Esophagus squamous epithelium (tissue), 4 donors: ENCODE measurements around the gene PIP4P1.

ENCODE experiments used
- CTCF ChIP-seq, 6 experiments: fragments of 450-650 bp in 4 of 6; fragments of 200-600 bp in 2 of 6; sonication (generic) in 2 of 6; IDR thresholded peaks; one replicate each; pipeline ENCODE4 v1.5.1; 2016 to 2019; ENCODE audit warnings: antibody characterized with exemption in 6 of 6, mild to moderate bottlenecking in 4 of 6, moderate library complexity in 4 of 6
- POLR2A ChIP-seq, 4 donors: fragments of 450-650 bp; IDR thresholded peaks; one replicate each; pipeline ENCODE4 v1.6.1; 2017; ENCODE audit warnings: antibody characterized with exemption in 4 of 4, mild to moderate bottlenecking in 4 of 4, moderate library complexity in 3 of 4

DNA sequence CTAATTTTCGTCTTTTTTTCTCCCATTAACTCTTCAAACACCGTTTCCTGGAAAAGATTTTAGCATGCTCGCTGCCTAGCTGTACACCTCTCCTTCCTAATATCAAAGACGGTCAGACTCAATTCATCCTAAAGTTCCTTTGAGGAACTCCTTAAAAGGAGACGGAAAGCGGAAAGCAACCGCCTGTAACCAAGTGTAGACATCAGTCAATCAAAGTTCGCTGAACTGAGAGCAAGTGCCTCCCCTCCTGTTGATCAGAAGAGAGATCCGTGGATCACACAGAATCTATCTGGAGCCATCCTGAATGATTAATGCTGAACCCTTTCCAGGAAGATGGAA lies 47.5 kb downstream of the PIP4P1 start:
- TF ChIP-seq CTCF (IDR thresholded peaks at IDR 0.05) (no peak), POLR2A (IDR thresholded peaks at IDR 0.05) (no peak)
